Suprapubic skin (tissue), 3 donors: ENCODE measurements around the gene PRR36.

Source experiments
- CTCF ChIP-seq, 2 donors: fragments of 200-600 bp in 1 of 2; fragments of 450-650 bp in 1 of 2; sonication (generic) in 1 of 2; IDR thresholded peaks; one replicate each; pipeline ENCODE4 v1.5.1; 2016 to 2019; ENCODE audit warnings: antibody characterized with exemption in 2 of 2, mild to moderate bottlenecking in 1 of 2, moderate library complexity in 1 of 2
- EP300 ChIP-seq: sonication (generic); formaldehyde crosslinking; IDR thresholded peaks from one replicate; pipeline ENCODE4 v1.6.1; 2017; ENCODE audit warnings: antibody characterized with exemption

GRCh38 chr19:7832009-7832408, 42.2 kb downstream of the PRR36 start:
- TF ChIP-seq CTCF (IDR thresholded peaks at IDR 0.05): no peak
- TF ChIP-seq EP300: no peak
